PC-9 (cell line): ENCODE measurements around the gene LAMP1. TPM values are rescaled to one million over a fixed set of nuclear protein-coding genes. Genes with fewer than 3 reads are reported as not detected.

Experiments used
- BruUV-seq: library from RNA; stranded (reverse); fragments of 400-500 nt; replicated peaks from 2 replicates; lab custom pipeline; 2021; lab: Mats Ljungman, UMichigan
- CTCF ChIA-PET: fragments of 300-600 bp; sonication (Branson Sonifier 250); formaldehyde crosslinking; loops from one replicate; lab custom pipeline; 2022; ENCODE audit warnings: antibody characterized with exemption; lab: Charles Lee
- POLR2A ChIA-PET: fragments of 300-600 bp; sonication (Branson Sonifier 250); formaldehyde crosslinking; loops from one replicate; lab custom pipeline; 2022; ENCODE audit warnings: antibody characterized with exemption; ENCODE audit not compliant: unreplicated experiment; lab: Charles Lee
- DNase-seq, 2 experiments: peaks; one replicate each; pipeline versions ENCODE4 v3.0.0 to v3.0.0-alpha.2; 2015 to 2022; ENCODE audit warnings: mixed read lengths in 1 of 2
- H2AFZ ChIP-seq: fragments of 200-600 bp; sonication (generic); 2 replicates; pipeline ENCODE4 v1.8.1; 2017; ENCODE audit warnings: antibody characterized with exemption
- H3F3A ChIP-seq: fragments of 200-600 bp; sonication (generic); 2 replicates; pipeline ENCODE4 v1.8.1; 2017; ENCODE audit warnings: antibody characterized with exemption, mild to moderate bottlenecking, low read depth; ENCODE audit not compliant: insufficient read depth
- H3K27ac ChIP-seq: fragments of 200-600 bp; sonication (generic); 2 replicates; pipeline ENCODE4 v1.6.1; 2016; ENCODE audit warnings: mixed run types
- H3K27me3 ChIP-seq: fragments of 200-600 bp; sonication (generic); 2 replicates; pipeline ENCODE4 v1.6.1; 2016; ENCODE audit warnings: low read depth, mixed run types; ENCODE audit not compliant: insufficient read depth
- H3K36me3 ChIP-seq: fragments of 200-600 bp; sonication (generic); 2 replicates; pipeline ENCODE4 v1.6.1; 2016; ENCODE audit warnings: low read depth, mixed run types
- H3K4me1 ChIP-seq: fragments of 200-600 bp; sonication (generic); replicated peaks from 2 replicates; pipeline ENCODE4 v1.6.1; 2016; ENCODE audit warnings: mixed run types; ENCODE audit not compliant: insufficient read depth
- H3K4me2 ChIP-seq: fragments of 200-600 bp; sonication (generic); 2 replicates; pipeline ENCODE4 v1.6.1; 2017; ENCODE audit warnings: mixed run types
- H3K4me3 ChIP-seq: fragments of 200-600 bp; sonication (generic); 2 replicates; pipeline ENCODE4 v1.6.1; 2016; ENCODE audit warnings: mixed run types
- H3K79me2 ChIP-seq: fragments of 200-600 bp; sonication (generic); 2 replicates; pipeline ENCODE4 v1.6.1; 2017; ENCODE audit warnings: low read depth, mixed run types
- H3K9me2 ChIP-seq: fragments of 200-600 bp; sonication (generic); 2 replicates; pipeline ENCODE4 v1.8.1; 2017; ENCODE audit warnings: mild to moderate bottlenecking; ENCODE audit not compliant: insufficient read depth
- H3K9me3 ChIP-seq: fragments of 200-600 bp; sonication (generic); 2 replicates; pipeline ENCODE4 v1.8.1; 2016; ENCODE audit warnings: low read depth; ENCODE audit not compliant: insufficient read depth
- H4K20me1 ChIP-seq: fragments of 200-600 bp; sonication (generic); 2 replicates; pipeline ENCODE4 v1.8.1; 2017; ENCODE audit not compliant: insufficient read depth
- CTCF ChIP-seq: fragments of 200-600 bp; sonication (generic); conservative IDR thresholded peaks from 2 replicates; pipeline ENCODE4 v1.6.1; 2017; ENCODE audit warnings: mixed run types, antibody characterized with exemption, mild to moderate bottlenecking, moderate library complexity
- EZH2 ChIP-seq: fragments of 200-600 bp; sonication (generic); IDR thresholded peaks from 2 replicates; pipeline ENCODE4 v1.8.0; 2017; ENCODE audit warnings: antibody characterized with exemption, low read depth
- intact Hi-C: fragments of 100-400 bp; cut with micrococcal nuclease; formaldehyde crosslinking; loops from one replicate; pipeline ENCODE4 v1.10.0; 2022; ENCODE audit not compliant: unreplicated experiment
- total RNA-seq: library from RNA; stranded (reverse); gene quantifications from 2 replicates; pipeline ENCODE4 v1.2.3, GENCODE V29; 2021

LAMP1 gene
- total RNA-seq, 1 experiment from 2014 or later = 186 TPM

- Histone ChIP-seq H3K4me3 (no peak overlapping the region), H2AFZ (no peak overlapping the region), H3K27me3 (no peaks in the 10 kb centered on the region), H3K9me3 (no peaks in the 10 kb centered on the region), H3K4me2 (no peak overlapping the region), H3K79me2 (no peaks in the 10 kb centered on the region), H4K20me1 (peaks cover 5% of the 10 kb centered on the region; the same call in 1 of the 2 replicates), H3K36me3 (peaks cover 6% of the 10 kb centered on the region; the same call in 1 of the 2 replicates), H3K4me1 (no peaks in the 10 kb centered on the region), H3K27ac (no peak overlapping the region), H3F3A (0 out of 2 replicates have a peak, but pooled peaks cover 9% of the 10 kb centered on the region), H3K9me2 (no peaks in the 10 kb centered on the region)
- no peak for DNase-seq
- no TSS peak for BruUV-seq
- POLR2A ChIA-PET = no interaction called here
- CTCF ChIA-PET = interaction anchor here (0.6 kb wide), 1 partner anchor 51 kb away, joined by 3 read pairs; no protein-coding TSS in a partner anchor
- intact Hi-C loops = no loop called here
- TF ChIP-seq EZH2 (no peak), CTCF (no peak)
These were observed 52.5 kb downstream of the LAMP1 start for GRCh38 chr13:113349491-113349890.

GRCh38 chr13:113350065-113350937 is 53.3 kb downstream of the LAMP1 start:
- no peak overlapping the region for H2AFZ ChIP-seq
- H3K27ac ChIP-seq = no peak overlapping the region
- H3K36me3 ChIP-seq = peaks cover 6% of the 10 kb centered on the region; the same call in 1 of the 2 replicates
- H3K79me2 ChIP-seq = no peaks in the 10 kb centered on the region
- intact Hi-C loops = no loop called here
- H3F3A ChIP-seq = 0 out of 2 replicates have a peak, but pooled peaks cover 3% of the 10 kb centered on the region
- no TSS peak for BruUV-seq
- H3K27me3 ChIP-seq = no peaks in the 10 kb centered on the region
- TF ChIP-seq CTCF (no peak), EZH2 (no peak)
- no peak overlapping the region for H3K4me3 ChIP-seq
- peaks cover 5% of the 10 kb centered on the region; the same call in 1 of the 2 replicates for H4K20me1 ChIP-seq
- H3K4me2 ChIP-seq = no peak overlapping the region
- no peak for DNase-seq
- H3K9me3 ChIP-seq = no peaks in the 10 kb centered on the region
- no peaks in the 10 kb centered on the region for H3K4me1 ChIP-seq
- no peaks in the 10 kb centered on the region for H3K9me2 ChIP-seq
- ChIA-PET CTCF (interaction anchor here (0.6 kb wide), 1 partner anchor 52 kb away, joined by 3 read pairs; no protein-coding TSS in a partner anchor), POLR2A (no interaction called here)

- peaks cover 6% of the 10 kb centered on the region; the same call in 1 of the 2 replicates for H3K36me3 ChIP-seq
- DNase-seq = no peak
- intact Hi-C loops = no loop called here
- H3K4me1 ChIP-seq = no peaks in the 10 kb centered on the region
- H3K4me3 ChIP-seq = no peak overlapping the region
- H3F3A ChIP-seq = no peaks in the 10 kb centered on the region
- BruUV-seq = no TSS peak
- POLR2A ChIA-PET = no interaction called here
- no peaks in the 10 kb centered on the region for H3K79me2 ChIP-seq
- no peaks in the 10 kb centered on the region for H3K9me2 ChIP-seq
- no peaks in the 10 kb centered on the region for H3K27me3 ChIP-seq
- no peak for TF ChIP-seq CTCF
- no peak for TF ChIP-seq EZH2
- CTCF ChIA-PET = no interaction called here
- no peak overlapping the region for H3K27ac ChIP-seq
- H4K20me1 ChIP-seq = peaks cover 5% of the 10 kb centered on the region; the same call in 1 of the 2 replicates
- H2AFZ ChIP-seq = no peak overlapping the region
- no peak overlapping the region for H3K4me2 ChIP-seq
- no peaks in the 10 kb centered on the region for H3K9me3 ChIP-seq
These were observed 53.9 kb downstream of the LAMP1 start for GRCh38 chr13:113350938-113351335.
